Measurements from ENCODE around the gene ZNF701.
A peak's percentile ranks its signal among the peaks of the same experiment; 100 is the strongest.
"Not testable (repeated sequence)": the region's sequence is repeated elsewhere in the genome, so short reads cannot be mapped to it uniquely, and the experiment has no call there.

Gene ZNF701

DNA sequence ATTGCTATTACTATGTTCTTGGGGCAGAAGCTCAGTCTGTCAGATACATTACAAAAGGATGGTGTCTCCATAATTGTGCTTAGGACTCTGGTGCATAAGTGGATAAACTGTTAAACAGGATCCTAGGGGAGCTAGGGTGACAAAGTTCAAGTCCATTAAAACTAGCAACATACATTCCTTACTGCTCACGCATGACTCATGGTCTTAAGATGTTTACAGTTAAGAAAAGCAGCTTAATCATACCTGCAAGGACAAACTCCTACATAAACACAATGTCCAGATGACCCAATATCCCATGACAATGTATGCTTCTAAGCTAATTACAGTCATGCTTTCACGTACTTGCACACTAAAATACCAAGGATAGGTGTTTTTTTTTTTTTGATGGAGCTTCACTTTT lies 3.5 kb upstream of the ZNF701 start:
- DNase-seq: peak in 1 of 3 donors; percentile 5

DNA sequence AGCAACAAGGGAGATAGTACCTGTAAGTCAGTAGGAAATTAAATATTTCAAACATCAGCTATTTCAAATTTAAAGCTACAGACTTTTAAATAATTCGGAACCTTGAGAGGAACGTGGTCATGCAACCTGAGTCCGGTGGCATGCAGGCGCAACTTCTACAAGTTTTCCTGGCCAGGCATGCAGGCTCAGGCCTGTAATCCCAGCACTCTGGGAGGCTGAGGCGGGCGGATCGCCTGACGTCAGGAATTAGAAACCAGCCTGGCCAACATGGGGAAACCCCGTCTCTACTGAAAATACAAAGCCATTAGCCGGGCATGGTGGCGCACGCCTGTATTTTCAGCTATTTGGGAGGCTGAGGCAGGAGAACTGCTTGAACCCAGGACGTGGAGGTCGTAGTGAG lies 2.2 kb upstream of the ZNF701 start:
- DNase-seq: no peak

DNA sequence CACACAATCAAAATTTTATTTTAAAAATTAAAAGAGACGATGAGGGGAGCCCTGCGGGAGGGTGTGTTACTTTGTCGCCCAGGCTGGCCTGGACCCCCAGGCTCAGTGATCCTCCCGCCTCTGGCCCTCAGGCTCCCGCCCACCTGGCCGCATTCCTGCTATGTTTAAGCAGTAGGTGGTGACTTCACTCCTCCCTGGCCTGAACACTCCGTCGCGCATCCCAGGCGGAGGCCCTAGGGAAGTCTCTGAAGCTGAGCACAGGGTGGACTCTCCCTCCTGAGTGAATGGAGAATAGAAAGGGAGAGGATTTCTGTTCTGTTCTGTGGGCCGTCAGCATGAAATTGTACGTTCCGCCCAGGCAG lies 468 bp upstream of the ZNF701 start:
- peak in 1 of 3 donors; percentile 44 for DNase-seq

DNA sequence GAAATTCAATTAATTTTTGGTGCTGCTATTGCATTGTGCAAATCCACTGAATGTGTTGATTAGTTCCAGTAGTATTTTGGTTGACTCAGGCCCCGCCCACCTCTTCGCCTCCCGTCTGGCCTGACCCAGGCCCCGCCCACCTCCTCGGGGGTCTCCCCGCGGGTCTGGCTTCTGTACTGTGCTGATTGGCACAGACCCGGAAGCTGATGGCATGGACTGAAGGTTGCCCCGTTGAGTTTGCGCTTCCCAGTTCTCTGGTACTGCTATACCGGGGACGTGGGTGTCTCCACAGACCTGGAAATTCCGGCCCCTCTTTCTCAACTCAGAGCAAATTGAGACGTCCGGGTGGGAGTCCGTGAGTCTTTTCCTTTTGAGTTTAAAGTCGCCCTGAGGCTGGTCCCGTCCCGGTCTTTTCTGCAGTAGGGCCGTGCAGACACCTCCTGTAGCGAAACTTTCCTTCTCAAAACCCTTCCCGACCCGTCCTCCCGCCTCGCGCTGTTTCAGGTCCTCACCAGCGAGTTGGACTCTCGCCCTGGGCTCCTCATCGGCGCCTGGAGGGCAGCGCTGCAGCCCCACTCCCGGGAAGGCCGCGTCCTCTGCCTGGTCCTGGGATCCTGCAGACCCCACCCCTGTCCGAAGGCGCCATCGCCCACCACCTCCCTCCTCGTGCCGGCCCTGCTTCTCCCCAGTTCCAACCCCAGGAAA lies 14.8 kb downstream of the ZNF701 start:
- DNase-seq: no peak

GRCh38 chr19:52585604-52586003 lies 15.5 kb downstream of the ZNF701 start:
- DNase-seq: no peak

DNA sequence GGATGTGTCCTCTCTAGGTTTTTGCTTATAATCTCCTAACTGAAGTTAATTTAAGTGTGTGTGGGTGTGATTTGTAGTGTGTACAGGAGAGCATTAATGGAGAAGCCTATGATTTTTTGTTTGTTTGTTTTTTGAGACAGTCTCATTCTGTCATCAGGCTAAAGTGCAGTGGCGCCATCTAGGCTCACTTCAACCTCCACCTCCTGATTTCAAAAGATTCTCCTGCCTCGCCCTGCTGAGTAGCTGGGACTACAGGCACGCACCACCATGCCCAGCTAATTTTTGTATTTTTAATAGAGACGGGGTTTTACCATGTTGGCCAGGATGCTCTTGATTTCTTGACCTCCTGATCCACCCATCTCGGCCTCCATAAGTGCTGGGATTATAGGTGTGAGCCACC lies 20.6 kb downstream of the ZNF701 start:
- no peak for DNase-seq

- no peak for DNase-seq
These were observed 22.2 kb downstream of the ZNF701 start for GRCh38 chr19:52592301-52592700.

DNA sequence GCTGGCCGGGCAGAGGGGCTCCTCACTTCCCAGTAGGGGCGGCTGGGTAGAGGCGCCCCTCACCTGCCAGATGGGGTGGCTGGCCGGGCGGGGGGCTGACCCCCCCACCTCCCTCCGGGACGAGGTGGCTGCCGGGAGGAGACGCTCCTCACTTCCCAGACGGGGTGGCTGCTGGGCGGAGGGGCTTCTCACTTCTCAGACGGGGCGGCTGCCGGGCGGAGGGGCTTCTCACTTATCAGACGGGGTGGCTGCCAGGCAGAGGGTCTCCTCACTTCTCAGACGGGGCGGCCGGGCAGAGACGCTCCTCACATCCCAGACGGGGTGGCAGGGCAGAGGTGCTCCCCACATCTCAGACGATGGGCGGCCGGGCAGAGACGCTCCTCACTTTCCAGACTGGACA lies 23.4 kb downstream of the ZNF701 start:
- DNase-seq: not testable (repeated sequence)

DNA sequence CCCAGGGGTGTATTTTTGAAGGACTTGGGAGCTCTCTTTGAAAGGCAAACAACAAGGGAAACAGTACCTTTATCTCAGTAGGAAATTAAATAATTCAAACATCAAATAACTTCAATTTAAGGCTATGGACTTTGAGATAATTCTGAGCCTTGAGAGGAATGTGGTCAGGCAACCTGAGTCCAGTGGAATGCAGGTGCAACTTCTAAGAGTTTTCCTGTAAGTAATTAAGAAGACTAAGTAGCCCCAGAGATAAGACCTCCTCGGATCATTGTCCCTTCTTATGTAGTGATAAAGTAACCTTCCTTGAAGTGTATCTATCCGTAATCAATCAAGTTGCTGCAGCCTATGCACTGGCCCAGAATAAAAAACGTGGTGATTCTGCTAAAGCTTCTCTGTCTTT lies 29.2 kb downstream of the ZNF701 start:
- DNase-seq: no peak

GRCh38 chr19:52600639-52601024 lies 30.5 kb downstream of the ZNF701 start:
- no peak for DNase-seq

DNA sequence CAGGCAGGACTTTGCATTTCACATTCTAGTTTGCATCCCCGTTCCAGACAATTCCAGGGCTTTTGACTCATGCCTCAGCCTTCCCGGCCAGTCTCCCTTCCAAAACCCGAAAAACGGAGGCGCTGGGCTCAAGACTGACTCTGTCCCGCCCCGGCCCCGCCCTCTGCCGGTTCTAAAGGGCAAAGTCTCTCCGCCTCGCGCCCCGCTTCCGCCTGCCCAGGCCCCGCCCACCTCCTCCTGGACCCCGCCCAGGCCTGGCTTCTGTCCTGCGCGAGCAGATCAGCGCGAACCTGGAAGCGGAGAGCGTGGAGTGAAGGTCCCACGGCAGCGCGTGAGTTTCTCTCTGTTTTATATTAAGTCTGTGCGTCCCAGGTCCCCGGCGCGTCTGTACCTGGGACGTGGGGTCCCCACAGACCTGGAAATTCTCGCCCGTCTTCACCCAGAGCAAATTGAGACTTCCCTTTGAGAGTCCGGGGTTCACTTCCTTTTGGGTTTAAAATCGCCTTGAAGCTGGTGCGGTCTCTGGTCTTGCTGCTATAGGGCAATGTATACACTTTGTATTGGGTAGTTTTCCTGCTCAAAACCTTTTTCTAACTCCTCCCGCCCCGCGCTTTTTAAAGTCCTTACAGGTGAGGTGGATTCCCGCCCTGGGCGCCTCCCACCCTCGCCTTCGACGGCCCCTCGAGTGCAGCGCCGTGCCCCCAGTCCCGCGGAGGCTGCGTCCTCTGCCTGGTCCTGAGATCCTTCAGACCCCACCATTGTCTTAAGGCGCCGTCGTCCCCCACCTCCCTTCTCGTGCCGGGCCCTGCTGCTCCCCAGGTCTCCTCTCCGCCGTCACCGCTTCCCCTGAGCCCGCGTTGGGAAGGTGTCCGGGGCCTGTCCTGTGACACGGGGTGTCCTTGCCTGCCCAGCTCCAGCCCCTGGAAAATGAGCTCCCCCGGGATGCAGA lies 31.2 kb downstream of the ZNF701 start:
- peak; percentile 91 to 98 (median 95) for DNase-seq

DNA sequence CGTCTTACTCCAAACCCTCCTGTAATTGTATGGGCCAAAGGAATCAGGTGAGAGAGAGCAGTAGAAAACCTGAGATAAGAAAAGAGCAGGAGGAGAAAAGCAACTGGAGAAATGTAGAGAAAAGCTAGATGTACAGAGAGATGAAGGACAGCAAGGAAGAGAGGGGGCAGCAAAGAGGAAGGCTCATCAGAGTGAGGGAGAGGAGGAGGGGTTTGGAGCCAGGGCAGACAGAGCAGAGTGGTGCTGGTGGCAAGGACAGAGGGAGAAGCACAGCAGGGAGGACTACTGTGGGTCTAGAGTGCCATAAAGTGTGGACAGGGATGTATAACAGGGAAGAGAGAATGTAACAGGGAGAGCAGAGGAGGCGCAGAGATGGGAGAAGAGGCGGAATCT lies 31.9 kb downstream of the ZNF701 start:
- not testable (repeated sequence) for DNase-seq

DNA sequence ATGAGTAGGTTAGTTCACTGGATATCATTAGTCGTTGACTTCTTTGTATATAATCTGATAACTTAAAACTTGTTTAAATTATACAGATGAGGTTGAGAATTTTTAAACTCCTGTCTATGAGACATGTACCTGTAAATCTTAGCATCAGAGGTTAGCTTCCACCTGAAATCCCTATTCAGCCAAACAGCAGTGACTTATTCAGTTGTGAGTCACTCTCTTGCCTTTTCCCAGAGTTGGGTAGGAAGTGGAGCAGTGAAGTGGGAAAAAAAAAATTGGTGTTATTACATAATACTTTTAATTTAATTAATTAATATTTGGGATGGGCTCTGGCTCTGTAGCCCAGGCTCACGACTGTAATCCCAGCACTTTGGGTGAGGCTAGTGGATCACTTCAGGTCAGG lies 32.9 kb downstream of the ZNF701 start:
- no peak for DNase-seq

GRCh38 chr19:52603558-52604207 lies 33.6 kb downstream of the ZNF701 start:
- DNase-seq: no peak

DNA sequence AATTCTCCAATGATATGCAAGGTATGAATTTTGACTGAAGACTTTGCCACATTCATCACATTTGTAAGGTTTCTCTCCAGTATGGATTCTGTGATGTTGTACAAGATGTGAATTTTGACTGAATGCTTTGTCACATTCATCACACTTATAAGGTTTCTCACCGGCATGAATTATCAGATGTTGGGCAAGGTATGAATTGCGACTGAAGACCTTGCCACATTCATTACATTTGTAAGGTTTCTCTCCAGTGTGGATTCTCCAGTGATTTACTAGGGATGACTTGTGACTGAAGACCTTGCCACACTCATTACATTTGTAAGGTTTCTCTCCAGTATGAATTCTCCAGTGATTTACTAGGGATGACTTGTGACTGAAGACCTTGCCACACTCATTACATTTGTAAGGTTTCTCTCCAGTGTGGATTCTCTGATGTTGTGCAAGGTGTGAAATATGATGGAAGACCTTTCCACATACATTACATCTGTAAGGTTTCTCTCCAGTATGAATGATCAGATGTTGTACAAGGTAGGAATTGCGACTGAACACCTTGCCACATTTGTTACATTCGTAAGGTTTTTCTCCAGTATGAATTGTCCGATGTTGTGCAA lies 43.3 kb downstream of the ZNF701 start:
- DNase-seq: no peak

- DNase-seq: no peak
These were observed 51.3 kb downstream of the ZNF701 start for GRCh38 chr19:52621376-52621775.

- no peak for DNase-seq
These were observed 52.2 kb downstream of the ZNF701 start for GRCh38 chr19:52622261-52622660.

GRCh38 chr19:52626915-52627314 lies 56.8 kb downstream of the ZNF701 start:
- DNase-seq: no peak

GRCh38 chr19:52627441-52627840 lies 57.4 kb downstream of the ZNF701 start:
- not testable (repeated sequence) for DNase-seq

GRCh38 chr19:52635786-52636570 lies 65.9 kb downstream of the ZNF701 start:
- DNase-seq: peak in 1 of 3 donors; percentile 3

All from suppressor macrophage treated with lipopolysaccharide for 1 hour (primary cell).